B cell (primary cell): ENCODE measurements around the gene MBNL2. TPM values are rescaled to one million over a fixed set of nuclear protein-coding genes. Genes with fewer than 3 reads are reported as not detected.
A peak's percentile ranks its signal among the peaks of the same experiment; 100 is the strongest.

ENCODE experiments used
- ATAC-seq: fragments of 200-7000 bp; cut with Tn5 transposase; one replicate; pipeline ENCODE4 v1.10.0; 2021; ENCODE audit warnings: low read depth, mild to moderate bottlenecking, moderate number of reproducible peaks, moderate library complexity
- CTCF ChIA-PET: fragments of 350-600 bp; sonication (Branson Sonifier 250); formaldehyde crosslinking; loops from one replicate; lab custom pipeline; 2021; ENCODE audit warnings: antibody characterized with exemption, inconsistent platforms; lab: Charles Lee
- POLR2A ChIA-PET: fragments of 350-600 bp; sonication (Branson Sonifier 250); formaldehyde crosslinking; loops from one replicate; lab custom pipeline; 2021; ENCODE audit warnings: antibody characterized with exemption; lab: Charles Lee
- DNase-seq: peaks from one replicate; pipeline ENCODE4 v3.0.0; 2013
- H2AFZ ChIP-seq: 2 replicates; pipeline ENCODE4 v1.6.1; 2012; ENCODE audit warnings: mild to moderate bottlenecking, low read depth, low read length; ENCODE audit not compliant: insufficient read depth, poor library complexity, severe bottlenecking
- H3K27ac ChIP-seq, 2 donors: 1 replicate in 1 of 2; 2 replicates in 1 of 2; pipeline ENCODE4 v1.5.1; 2012 to 2013; ENCODE audit warnings: low read length in 2 of 2, mild to moderate bottlenecking in 2 of 2, moderate library complexity in 1 of 2
- H3K27me3 ChIP-seq, 4 experiments: fragments of 200-600 bp in 1 of 4; sonication (generic) in 1 of 4; replicated peaks in 1 of 4; 1 replicate in 2 of 4; 2 replicates in 2 of 4; pipeline versions ENCODE4 v1.6.1 to v1.7.0; 2013 to 2016; ENCODE audit warnings: low read length in 3 of 4, mild to moderate bottlenecking in 2 of 4, mixed read lengths in 1 of 4, moderate library complexity in 1 of 4; ENCODE audit not compliant: insufficient read depth in 4 of 4, control insufficient read depth in 3 of 4; ENCODE audit errors: control extremely low read depth in 1 of 4
- H3K36me3 ChIP-seq, 2 experiments: replicated peaks in 1 of 2; 1 replicate in 1 of 2; 2 replicates in 1 of 2; pipeline versions ENCODE4 v1.6.1 to v1.7.1; 2013; ENCODE audit warnings: low read length in 1 of 2; ENCODE audit not compliant: insufficient read depth in 2 of 2, control insufficient read depth in 1 of 2; ENCODE audit errors: control extremely low read depth in 1 of 2, extremely low read depth in 1 of 2
- H3K4me1 ChIP-seq, 2 donors: fragments of 200-600 bp in 1 of 2; sonication (generic) in 1 of 2; 1 replicate in 1 of 2; 2 replicates in 1 of 2; pipeline versions ENCODE4 v1.5.1 to v1.6.1; 2013 to 2017; ENCODE audit warnings: low read length in 2 of 2; ENCODE audit not compliant: control insufficient read depth in 2 of 2, insufficient read depth in 2 of 2
- H3K4me2 ChIP-seq: replicated peaks from 2 replicates; pipeline ENCODE3; 2012; ENCODE audit warnings: mild to moderate bottlenecking, low read depth, low read length; ENCODE audit not compliant: poor library complexity, severe bottlenecking
- H3K4me3 ChIP-seq, 5 experiments: fragments of 200-600 bp in 1 of 5; sonication (generic) in 1 of 5; 1 replicate in 3 of 5; 2 replicates in 2 of 5; pipeline versions ENCODE4 v1.5.1 to v1.7.0; 2011 to 2016; ENCODE audit warnings: low read length in 4 of 5, mild to moderate bottlenecking in 4 of 5, low read depth in 2 of 5, control low read depth in 1 of 5, moderate library complexity in 1 of 5; ENCODE audit not compliant: insufficient read depth in 1 of 5; ENCODE audit errors: control extremely low read depth in 1 of 5, extremely low read depth in 1 of 5
- H3K79me2 ChIP-seq: fragments of 200-600 bp; sonication (generic); one replicate; pipeline ENCODE4 v1.6.0; 2016; ENCODE audit warnings: low read length; ENCODE audit not compliant: control insufficient read depth, insufficient read depth
- H3K9ac ChIP-seq: fragments of 200-600 bp; sonication (generic); 2 replicates; pipeline ENCODE4 v1.6.1; 2017; ENCODE audit warnings: mild to moderate bottlenecking, low read length, moderate library complexity
- H3K9me3 ChIP-seq, 3 donors: one replicate each; pipeline versions ENCODE4 v1.6.1 to v1.7.1; 2013; ENCODE audit warnings: low read length in 2 of 3; ENCODE audit not compliant: control insufficient read depth in 2 of 3, insufficient read depth in 1 of 3; ENCODE audit errors: control extremely low read depth in 1 of 3
- H4K20me1 ChIP-seq: 2 replicates; pipeline ENCODE4 v1.6.0; 2012; ENCODE audit warnings: mild to moderate bottlenecking, low read length; ENCODE audit not compliant: insufficient read depth, control insufficient read depth, poor library complexity, severe bottlenecking
- H3K27ac Mint-ChIP-seq: one replicate; pipeline ENCODE4 v1.8.0; 2021; ENCODE audit warnings: mixed read lengths
- H3K27me3 Mint-ChIP-seq: one replicate; pipeline ENCODE4 v1.8.0; 2021; ENCODE audit warnings: mixed read lengths
- H3K4me1 Mint-ChIP-seq: one replicate; pipeline ENCODE4 v1.8.0; 2021; ENCODE audit warnings: mixed read lengths
- H3K4me3 Mint-ChIP-seq: one replicate; pipeline ENCODE4 v1.8.0; 2021; ENCODE audit warnings: mixed read lengths
- H3K9me3 Mint-ChIP-seq: one replicate; pipeline ENCODE4 v1.8.0; 2022; ENCODE audit warnings: mixed read lengths; ENCODE audit not compliant: insufficient read depth
- CTCF ChIP-seq: fragments of 200-600 bp; IDR thresholded peaks from one replicate; pipeline ENCODE4 v1.8.0; 2022; ENCODE audit warnings: antibody characterized with exemption, mild to moderate bottlenecking
- EZH2 ChIP-seq: IDR thresholded peaks from 2 replicates; pipeline ENCODE4 v1.6.1; 2012; ENCODE audit warnings: borderline replicate concordance, low read depth, mild to moderate bottlenecking, moderate library complexity, low read length; ENCODE audit not compliant: insufficient read depth, poor library complexity, severe bottlenecking
- WGBS: methylation state at CpG from one replicate; pipeline ENCODE4 v1.1.5; 2013; ENCODE audit warnings: missing lambda C conversion rate; ENCODE audit not compliant: insufficient coverage; 5-methylcytosine and 5-hydroxymethylcytosine counted together
- intact Hi-C: fragments of 100-400 bp; cut with micrococcal nuclease; formaldehyde crosslinking; loops from one replicate; pipeline ENCODE4 v1.10.0; 2022
- polyA plus RNA-seq: library from polyadenylated mRNA; depleted of rRNA; stranded (reverse); fragments of >200 nt; gene quantifications from 2 replicates; pipeline ENCODE4 v1.2.3, GENCODE V29; 2012
- total RNA-seq, 2 donors: library from RNA; stranded (reverse); fragments of 120-200 nt in 1 of 2; gene quantifications; 1 replicate in 1 of 2; 2 replicates in 1 of 2; pipeline versions ENCODE4 v1.2.3 to v1.2.4, GENCODE V29; 2013 to 2022

Gene MBNL2
- total and polyA plus RNA-seq, 2 donors (not counting 1 experiment from before 2014, with no cell fraction given), result 6.9 to 50.1 TPM

GRCh38 chr13:97223711-97224541 lies 1.8 kb downstream of the MBNL2 start:
- peak overlapping the region; percentile 87 for H3K4me2 ChIP-seq
- no peaks in the 10 kb centered on the region for H3K9me3 Mint-ChIP-seq
- H3K4me1 ChIP-seq, result peaks cover 50 to 51% of the 10 kb centered on the region in 2 donors
- H3K27ac ChIP-seq, result peak overlapping the region; percentile 88 to 95
- no peaks in the 10 kb centered on the region for H3K36me3 ChIP-seq
- H3K4me3 Mint-ChIP-seq, result peak overlapping the region; percentile 94
- no peaks in the 10 kb centered on the region for H3K27me3 Mint-ChIP-seq
- ChIA-PET POLR2A (interaction anchor here (0.5 to 0.7 kb wide), 3 partner anchors 31 to 1098 kb away, joined by 3 to 5 read pairs (median 3); no protein-coding TSS in a partner anchor), CTCF (interaction anchor here (0.6 to 2.5 kb wide), 8 partner anchors 9 to 136 kb away, joined by 3 to 11 read pairs (median 4); no protein-coding TSS in a partner anchor)
- peak overlapping the region; percentile 60 for H2AFZ ChIP-seq
- peak overlapping the region; percentile 69 to 97 (median 78) for H3K4me3 ChIP-seq
- peaks cover 56% of the 10 kb centered on the region for H3K4me1 Mint-ChIP-seq
- H3K27ac Mint-ChIP-seq, result peak overlapping the region; percentile 86
- WGBS, result 9% methylated on average over 5 of the region's 11 CpGs
- intact Hi-C loops, result loop anchor here (2.0 to 10.0 kb wide), 5 partner anchors 51 to 1547 kb away; partner anchors contain the start of genes DNAJC3 and STK24
- no peaks in the 10 kb centered on the region for H3K9me3 ChIP-seq
- peak overlapping the region; percentile 81 for H3K9ac ChIP-seq
- DNase-seq (peak; percentile 74), ATAC-seq (peak; percentile 40)
- H3K79me2 ChIP-seq, result peaks cover 72% of the 10 kb centered on the region
- H3K27me3 ChIP-seq, result no peaks in the 10 kb centered on the region
- peaks cover 37% of the 10 kb centered on the region for H4K20me1 ChIP-seq
- no peak for TF ChIP-seq CTCF
- no peak for TF ChIP-seq EZH2
